ENCODE measurements around the gene KRTAP1-1.

The KRTAP1-1 gene

DNA sequence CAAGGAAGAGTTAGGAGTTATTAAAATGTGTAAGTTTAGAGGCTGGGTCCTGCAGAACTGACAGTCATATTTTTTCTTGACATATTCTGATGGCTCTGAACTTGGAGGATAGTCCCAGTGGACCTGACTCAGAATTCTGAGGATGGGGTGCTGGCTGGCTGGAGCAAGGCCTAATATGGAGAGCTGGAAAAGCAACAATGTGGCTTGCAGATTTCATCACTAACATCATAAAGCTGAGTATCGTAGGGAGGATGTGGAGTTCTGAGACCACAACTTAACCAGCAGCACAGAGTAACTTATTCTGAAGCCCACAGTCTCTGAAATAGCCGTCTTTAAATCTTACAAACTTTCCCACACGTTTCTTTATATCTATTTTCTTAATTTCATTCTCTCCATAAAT is 16.6 kb downstream of the KRTAP1-1 start:
- H3K27ac ChIP-seq (ENCODE audit: low read depth, low read length), result no peak overlapping the region
- H3K36me3 ChIP-seq (ENCODE audit: insufficient read depth, low read length), result no peaks in the 10 kb centered on the region
- H3K9ac ChIP-seq (ENCODE audit: low read length), result no peak overlapping the region
- H3K4me3 ChIP-seq (ENCODE audit: low read depth in 1 of 2, low read length in 2 of 2), result no peak overlapping the region
- H3K27me3 ChIP-seq (ENCODE audit: control insufficient read depth in 1 of 2, insufficient read depth in 2 of 2, low read length in 2 of 2), result peaks cover 0 to 2% of the 10 kb centered on the region in 2 donors
- H3K4me1 ChIP-seq (ENCODE audit: insufficient read depth, low read length), result no peaks in the 10 kb centered on the region
- no peaks in the 10 kb centered on the region for H3K9me3 ChIP-seq (ENCODE audit: low read length)

DNA sequence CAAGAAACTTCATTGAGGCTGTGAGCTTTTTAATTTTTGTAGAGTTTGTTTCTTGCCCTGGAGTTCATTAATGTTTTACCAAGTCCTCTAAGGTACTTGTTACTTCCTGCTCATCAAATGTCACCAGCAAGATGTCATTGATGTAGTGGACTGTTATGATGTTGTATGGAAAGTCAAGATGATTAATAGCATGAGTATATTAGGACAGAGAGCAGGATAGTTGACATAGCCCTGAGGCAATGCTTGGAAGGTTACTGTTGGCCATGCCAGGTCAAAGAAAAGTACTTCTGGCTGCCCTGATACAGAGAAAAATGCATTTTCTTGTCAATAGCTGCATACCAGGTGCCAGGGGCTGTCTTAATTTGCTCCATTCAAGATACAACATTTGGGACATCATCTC is 20.9 kb downstream of the KRTAP1-1 start:
- H3K27me3 ChIP-seq (ENCODE audit: control insufficient read depth in 1 of 2, insufficient read depth in 2 of 2, low read length in 2 of 2), result no peaks in the 10 kb centered on the region
- H3K27ac ChIP-seq (ENCODE audit: low read depth, low read length), result no peak overlapping the region
- no peaks in the 10 kb centered on the region for H3K9me3 ChIP-seq (ENCODE audit: low read length)
- no peaks in the 10 kb centered on the region for H3K4me1 ChIP-seq (ENCODE audit: insufficient read depth, low read length)
- H3K4me3 ChIP-seq (ENCODE audit: low read depth in 1 of 2, low read length in 2 of 2), result no peak overlapping the region
- no peak overlapping the region for H3K9ac ChIP-seq (ENCODE audit: low read length)
- no peaks in the 10 kb centered on the region for H3K36me3 ChIP-seq (ENCODE audit: insufficient read depth, low read length)

DNA sequence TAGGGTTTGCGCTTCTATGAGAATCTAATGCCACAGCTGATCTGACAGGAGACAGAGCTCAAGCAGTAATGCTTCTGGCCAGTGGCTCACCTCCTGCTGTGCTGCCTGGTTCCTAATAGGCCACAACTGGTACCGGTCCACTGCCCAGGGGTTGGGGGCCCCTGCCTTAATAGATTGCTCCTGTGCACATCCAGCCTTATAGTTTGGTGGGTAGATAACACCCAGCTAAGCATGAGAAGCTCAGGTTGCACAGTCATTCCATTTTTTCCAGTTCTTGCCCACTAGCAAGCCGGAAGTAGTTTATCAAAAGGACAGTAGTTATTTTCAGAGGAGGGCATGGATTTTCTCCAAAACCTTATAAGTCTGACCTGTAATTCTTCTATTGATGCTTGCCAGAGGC is 21.8 kb downstream of the KRTAP1-1 start:
- no peak overlapping the region for H3K4me3 ChIP-seq (ENCODE audit: low read depth in 1 of 2, low read length in 2 of 2)
- H3K9me3 ChIP-seq (ENCODE audit: low read length), result no peaks in the 10 kb centered on the region
- no peaks in the 10 kb centered on the region for H3K4me1 ChIP-seq (ENCODE audit: insufficient read depth, low read length)
- H3K27me3 ChIP-seq (ENCODE audit: control insufficient read depth in 1 of 2, insufficient read depth in 2 of 2, low read length in 2 of 2), result peaks cover 0 to 3% of the 10 kb centered on the region in 2 donors
- no peak overlapping the region for H3K9ac ChIP-seq (ENCODE audit: low read length)
- no peak overlapping the region for H3K27ac ChIP-seq (ENCODE audit: low read depth, low read length)
- no peaks in the 10 kb centered on the region for H3K36me3 ChIP-seq (ENCODE audit: insufficient read depth, low read length)

DNA sequence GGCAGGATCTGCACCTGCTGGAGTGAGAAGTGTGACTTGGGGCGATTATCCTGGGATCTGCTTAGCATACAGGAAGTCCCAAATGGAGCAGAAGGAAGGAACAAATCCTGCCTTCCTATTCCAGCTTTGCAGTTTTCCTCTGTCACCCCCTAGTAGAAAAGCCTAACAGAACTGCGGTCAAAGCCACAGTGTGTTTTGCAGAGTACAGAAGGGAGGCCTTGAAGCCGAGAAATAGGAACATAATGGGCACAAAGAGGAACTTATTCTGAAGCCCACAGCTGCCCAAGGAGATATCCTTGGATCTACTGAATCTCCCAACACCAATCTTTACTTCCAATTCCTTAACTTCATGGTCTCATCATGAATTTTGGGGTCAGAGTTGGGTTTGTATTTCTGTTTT is 22.7 kb downstream of the KRTAP1-1 start:
- no peaks in the 10 kb centered on the region for H3K4me1 ChIP-seq (ENCODE audit: insufficient read depth, low read length)
- H3K27ac ChIP-seq (ENCODE audit: low read depth, low read length), result no peak overlapping the region
- H3K9me3 ChIP-seq (ENCODE audit: low read length), result no peaks in the 10 kb centered on the region
- no peak overlapping the region for H3K4me3 ChIP-seq (ENCODE audit: low read depth in 1 of 2, low read length in 2 of 2)
- H3K36me3 ChIP-seq (ENCODE audit: insufficient read depth, low read length), result no peaks in the 10 kb centered on the region
- peaks cover 0 to 3% of the 10 kb centered on the region in 2 donors for H3K27me3 ChIP-seq (ENCODE audit: control insufficient read depth in 1 of 2, insufficient read depth in 2 of 2, low read length in 2 of 2)
- H3K9ac ChIP-seq (ENCODE audit: low read length), result no peak overlapping the region

DNA sequence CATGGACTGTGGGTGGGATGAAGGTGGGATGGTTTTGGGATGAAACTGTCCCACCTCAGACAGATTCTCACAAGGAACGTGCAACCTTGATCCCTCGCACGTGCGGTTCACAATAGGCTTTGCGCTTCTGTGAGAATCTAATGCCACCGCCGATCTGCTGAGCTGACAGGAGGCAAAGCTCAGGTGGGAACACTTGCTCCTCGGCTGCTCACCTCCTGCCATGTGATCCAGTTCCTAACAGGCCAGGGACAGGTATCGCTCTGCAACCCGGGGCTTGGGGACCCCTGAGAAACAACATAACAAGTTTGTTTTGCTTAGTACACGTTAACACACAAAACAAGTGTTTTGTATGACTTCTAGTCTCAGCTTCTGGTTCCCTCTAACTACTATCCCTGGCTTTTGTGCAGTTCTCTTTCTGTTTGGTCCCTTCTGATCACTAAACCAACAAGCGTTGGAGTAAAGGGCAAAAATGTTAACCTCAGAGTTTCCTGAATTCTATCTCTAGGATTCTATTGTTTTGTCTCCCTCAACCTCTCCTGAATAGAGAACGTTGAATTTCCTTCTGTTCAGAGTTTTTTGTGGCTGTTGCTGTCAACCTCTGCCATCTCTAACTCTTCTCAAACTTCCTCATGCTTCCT is 24.6 kb downstream of the KRTAP1-1 start:
- Histone ChIP-seq H3K4me3 (ENCODE audit: low read depth in 1 of 2, low read length in 2 of 2) (no peak overlapping the region), H3K4me1 (ENCODE audit: insufficient read depth, low read length) (no peaks in the 10 kb centered on the region), H3K9ac (ENCODE audit: low read length) (no peak overlapping the region), H3K36me3 (ENCODE audit: insufficient read depth, low read length) (no peaks in the 10 kb centered on the region), H3K27ac (ENCODE audit: low read depth, low read length) (no peak overlapping the region), H3K9me3 (ENCODE audit: low read length) (no peaks in the 10 kb centered on the region), H3K27me3 (ENCODE audit: control insufficient read depth in 1 of 2, insufficient read depth in 2 of 2, low read length in 2 of 2) (peaks cover 0 to 3% of the 10 kb centered on the region in 2 donors)

DNA sequence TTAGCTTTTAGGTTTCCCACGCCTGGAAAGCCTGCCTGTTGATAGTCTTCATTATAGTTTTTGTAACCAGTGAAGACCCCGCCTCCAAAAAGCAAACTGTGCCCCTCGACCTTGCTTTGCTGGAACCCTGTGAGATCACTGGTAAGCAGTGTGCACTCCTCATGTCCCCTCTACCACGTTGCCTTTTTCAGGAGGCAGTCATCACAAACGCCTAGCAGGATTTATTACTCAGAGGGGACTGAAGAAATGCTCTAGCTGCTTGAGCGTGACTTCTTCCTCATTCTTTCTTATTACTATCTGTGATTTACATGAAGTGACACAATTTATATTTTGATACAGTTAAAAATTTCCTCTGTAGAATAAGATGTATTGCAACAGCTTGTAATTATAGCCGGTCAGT is 25.8 kb downstream of the KRTAP1-1 start:
- H3K4me1 ChIP-seq (ENCODE audit: insufficient read depth, low read length), result no peaks in the 10 kb centered on the region
- no peaks in the 10 kb centered on the region for H3K36me3 ChIP-seq (ENCODE audit: insufficient read depth, low read length)
- H3K27me3 ChIP-seq (ENCODE audit: control insufficient read depth in 1 of 2, insufficient read depth in 2 of 2, low read length in 2 of 2), result peaks cover 0 to 3% of the 10 kb centered on the region in 2 donors
- H3K27ac ChIP-seq (ENCODE audit: low read depth, low read length), result no peak overlapping the region
- H3K9ac ChIP-seq (ENCODE audit: low read length), result no peak overlapping the region
- no peaks in the 10 kb centered on the region for H3K9me3 ChIP-seq (ENCODE audit: low read length)
- no peak overlapping the region for H3K4me3 ChIP-seq (ENCODE audit: low read depth in 1 of 2, low read length in 2 of 2)

DNA sequence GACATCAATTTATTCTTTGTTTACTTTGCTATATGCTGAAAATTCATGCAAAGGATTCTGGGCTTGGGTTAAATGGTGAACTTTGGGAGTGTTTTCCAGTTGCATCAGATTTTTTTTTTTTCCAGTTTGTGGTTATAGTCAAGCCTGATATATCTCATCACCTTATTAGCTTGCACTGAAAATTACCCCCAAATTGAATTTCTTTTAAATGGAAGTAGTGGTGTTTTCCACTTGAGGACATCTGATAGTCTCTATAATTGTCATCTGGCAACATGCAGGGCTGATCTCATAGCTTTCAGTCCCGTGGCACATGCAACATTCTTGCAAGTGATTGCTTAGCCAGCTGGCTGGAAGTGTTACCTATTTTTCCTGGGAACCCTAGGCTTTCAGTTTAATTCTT is 27.6 kb downstream of the KRTAP1-1 start:
- no peak overlapping the region for H3K9ac ChIP-seq (ENCODE audit: low read length)
- no peaks in the 10 kb centered on the region for H3K9me3 ChIP-seq (ENCODE audit: low read length)

DNA sequence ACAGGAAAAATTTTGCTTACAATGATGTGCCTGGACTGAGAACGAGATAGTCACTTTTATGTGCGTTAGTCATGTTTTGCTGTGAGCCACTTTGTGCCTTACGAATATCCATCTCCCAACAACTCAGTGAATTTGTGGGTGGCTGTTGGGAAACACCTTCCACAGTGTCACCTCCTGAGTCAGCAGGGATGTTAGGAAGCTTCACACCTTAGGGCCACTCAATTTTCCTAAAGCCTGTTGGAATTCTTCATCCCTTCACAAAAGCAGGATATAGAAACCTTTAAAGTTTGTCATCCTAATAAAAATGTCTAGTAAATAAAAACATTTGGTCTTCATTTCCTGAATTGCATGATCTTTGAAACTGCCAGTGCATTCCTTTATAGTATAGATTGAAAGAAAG is 28.1 kb downstream of the KRTAP1-1 start:
- Histone ChIP-seq H3K4me3 (ENCODE audit: low read depth in 1 of 2, low read length in 2 of 2) (no peak overlapping the region), H3K27ac (ENCODE audit: low read depth, low read length) (no peak overlapping the region), H3K9ac (ENCODE audit: low read length) (no peak overlapping the region), H3K27me3 (ENCODE audit: control insufficient read depth in 1 of 2, insufficient read depth in 2 of 2, low read length in 2 of 2) (peaks cover 0 to 3% of the 10 kb centered on the region in 2 donors), H3K9me3 (ENCODE audit: low read length) (no peaks in the 10 kb centered on the region), H3K4me1 (ENCODE audit: insufficient read depth, low read length) (no peaks in the 10 kb centered on the region), H3K36me3 (ENCODE audit: insufficient read depth, low read length) (no peaks in the 10 kb centered on the region)

More for the DNA sequence above, 27.6 kb downstream of the KRTAP1-1 start:
- no peak overlapping the region for H3K4me3 ChIP-seq (ENCODE audit: low read depth in 1 of 2, low read length in 2 of 2)
- no peaks in the 10 kb centered on the region for H3K36me3 ChIP-seq (ENCODE audit: insufficient read depth, low read length)
- H3K4me1 ChIP-seq (ENCODE audit: insufficient read depth, low read length), result no peaks in the 10 kb centered on the region
- no peak overlapping the region for H3K27ac ChIP-seq (ENCODE audit: low read depth, low read length)
- peaks cover 0 to 3% of the 10 kb centered on the region in 2 donors for H3K27me3 ChIP-seq (ENCODE audit: control insufficient read depth in 1 of 2, insufficient read depth in 2 of 2, low read length in 2 of 2)

DNA sequence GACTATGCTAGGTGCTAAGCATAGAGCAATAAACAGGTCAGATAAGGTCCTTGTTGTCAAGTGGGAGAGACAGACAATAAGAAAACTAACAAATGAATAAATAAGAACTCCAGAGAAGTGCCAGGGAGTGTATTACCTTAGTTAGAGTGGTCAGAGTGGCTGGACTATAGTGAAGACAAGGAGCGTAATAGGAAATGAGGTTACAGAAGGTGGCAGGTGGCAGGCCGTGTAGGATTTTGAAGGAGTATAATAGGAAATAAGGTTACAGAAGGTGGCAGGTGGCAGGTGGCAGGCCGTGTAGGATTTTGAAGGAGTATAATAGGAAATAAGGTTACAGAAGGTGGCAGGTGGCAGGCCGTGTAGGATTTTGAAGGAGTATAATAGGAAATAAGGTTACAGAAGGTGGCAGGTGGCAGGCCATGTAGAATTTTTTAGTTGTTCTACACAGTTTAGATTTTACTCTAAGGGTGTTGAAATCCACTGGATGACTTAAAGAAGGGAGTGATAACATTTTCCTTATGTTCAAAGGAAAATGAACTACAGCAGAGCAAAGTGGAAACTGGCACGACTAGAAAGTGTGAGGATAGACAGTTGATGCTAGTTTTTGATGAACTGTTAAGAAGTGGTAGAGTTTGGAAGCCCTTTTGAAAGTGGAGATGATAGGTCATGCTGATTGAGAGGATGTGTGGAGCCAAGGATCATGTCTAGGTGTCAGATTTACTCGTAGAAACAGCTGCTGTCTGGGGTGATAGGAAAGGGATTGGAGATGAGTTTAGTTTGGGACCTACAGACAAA is 28.7 kb downstream of the KRTAP1-1 start:
- no peak overlapping the region for H3K9ac ChIP-seq (ENCODE audit: low read length)
- H3K27me3 ChIP-seq (ENCODE audit: control insufficient read depth in 1 of 2, insufficient read depth in 2 of 2, low read length in 2 of 2), result peaks cover 0 to 3% of the 10 kb centered on the region in 2 donors
- H3K27ac ChIP-seq (ENCODE audit: low read depth, low read length), result no peak overlapping the region
- no peaks in the 10 kb centered on the region for H3K9me3 ChIP-seq (ENCODE audit: low read length)
- H3K4me3 ChIP-seq (ENCODE audit: low read depth in 1 of 2, low read length in 2 of 2), result no peak overlapping the region
- H3K4me1 ChIP-seq (ENCODE audit: insufficient read depth, low read length), result no peaks in the 10 kb centered on the region
- H3K36me3 ChIP-seq (ENCODE audit: insufficient read depth, low read length), result no peaks in the 10 kb centered on the region

DNA sequence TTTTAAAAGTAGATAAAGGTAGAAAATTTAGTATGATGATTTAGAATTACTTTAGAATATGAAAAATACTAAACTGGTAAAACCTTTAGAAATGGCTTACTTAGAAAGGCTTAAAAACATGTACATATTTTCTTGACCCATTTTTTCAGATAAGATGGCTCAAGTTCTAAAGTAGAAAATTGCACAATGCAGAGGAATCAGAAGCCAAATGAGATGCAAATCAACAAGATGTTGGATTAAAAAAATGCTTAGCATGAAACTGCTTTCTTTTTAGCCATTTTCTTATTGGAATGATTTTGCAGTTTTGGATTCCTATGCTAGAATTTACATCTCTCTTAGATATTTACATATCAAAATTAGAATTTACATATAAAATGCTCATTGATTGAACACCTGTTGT is 30.8 kb downstream of the KRTAP1-1 start:
- Histone ChIP-seq H3K4me3 (ENCODE audit: low read depth in 1 of 2, low read length in 2 of 2) (no peak overlapping the region), H3K27me3 (ENCODE audit: control insufficient read depth in 1 of 2, insufficient read depth in 2 of 2, low read length in 2 of 2) (peaks cover 0 to 3% of the 10 kb centered on the region in 2 donors), H3K9ac (ENCODE audit: low read length) (no peak overlapping the region), H3K27ac (ENCODE audit: low read depth, low read length) (no peak overlapping the region), H3K9me3 (ENCODE audit: low read length) (no peaks in the 10 kb centered on the region), H3K4me1 (ENCODE audit: insufficient read depth, low read length) (no peaks in the 10 kb centered on the region), H3K36me3 (ENCODE audit: insufficient read depth, low read length) (no peaks in the 10 kb centered on the region)

DNA sequence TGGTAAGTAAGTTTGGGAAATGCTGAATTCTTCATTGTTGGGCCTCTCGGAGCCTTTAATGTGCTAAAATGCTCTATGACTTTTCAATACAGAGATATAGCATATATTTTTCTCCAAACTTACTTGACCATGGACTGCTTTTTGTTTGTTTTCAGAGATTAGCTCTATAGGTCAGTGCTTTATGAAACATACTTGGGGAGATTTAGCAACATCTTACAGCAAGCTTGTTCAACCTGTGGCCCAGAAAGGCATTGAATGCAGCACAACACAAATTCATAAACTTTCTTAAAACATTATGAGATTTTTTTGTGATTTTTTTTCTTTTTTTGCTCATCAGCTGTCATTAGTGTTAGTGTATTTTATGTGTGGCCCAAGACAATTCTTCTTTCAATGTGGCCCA is 31.3 kb downstream of the KRTAP1-1 start:
- H3K27me3 ChIP-seq (ENCODE audit: control insufficient read depth in 1 of 2, insufficient read depth in 2 of 2, low read length in 2 of 2), result peaks cover 0 to 3% of the 10 kb centered on the region in 2 donors
- no peaks in the 10 kb centered on the region for H3K4me1 ChIP-seq (ENCODE audit: insufficient read depth, low read length)
- H3K9me3 ChIP-seq (ENCODE audit: low read length), result no peaks in the 10 kb centered on the region
- H3K27ac ChIP-seq (ENCODE audit: low read depth, low read length), result no peak overlapping the region
- no peak overlapping the region for H3K4me3 ChIP-seq (ENCODE audit: low read depth in 1 of 2, low read length in 2 of 2)
- H3K9ac ChIP-seq (ENCODE audit: low read length), result no peak overlapping the region
- H3K36me3 ChIP-seq (ENCODE audit: insufficient read depth, low read length), result no peaks in the 10 kb centered on the region
